Epithelial cell of proximal tubule (primary cell): ENCODE measurements around the gene BACH2. TPM values are rescaled to one million over a fixed set of nuclear protein-coding genes. Genes with fewer than 3 reads are reported as not detected.
"Not testable (repeated sequence)": the region's sequence is repeated elsewhere in the genome, so short reads cannot be mapped to it uniquely, and the experiment has no call there.

Source experiments
- DNase-seq: peaks from one replicate; pipeline ENCODE4 v3.0.0-alpha.2; 2011; ENCODE audit warnings: low read depth
- H3K4me3 ChIP-seq: 2 replicates; pipeline ENCODE4 v1.5.1; 2011; ENCODE audit warnings: low read depth, mild to moderate bottlenecking, low read length
- total RNA-seq: library from RNA; depleted of rRNA; stranded (reverse); fragments of >200 nt; gene quantifications from 2 replicates; pipeline ENCODE4 v1.2.3, GENCODE V29; 2015
- TF ChIP-seq, protein P1 (sequence below): conservative IDR thresholded peaks from 2 replicates; pipeline ENCODE4 v1.5.1; 2012; ENCODE audit warnings: low read depth, mild to moderate bottlenecking, low read length

The BACH2 gene
- total RNA-seq, 1 donor from 2014 or later = 0.69 TPM

DNA sequence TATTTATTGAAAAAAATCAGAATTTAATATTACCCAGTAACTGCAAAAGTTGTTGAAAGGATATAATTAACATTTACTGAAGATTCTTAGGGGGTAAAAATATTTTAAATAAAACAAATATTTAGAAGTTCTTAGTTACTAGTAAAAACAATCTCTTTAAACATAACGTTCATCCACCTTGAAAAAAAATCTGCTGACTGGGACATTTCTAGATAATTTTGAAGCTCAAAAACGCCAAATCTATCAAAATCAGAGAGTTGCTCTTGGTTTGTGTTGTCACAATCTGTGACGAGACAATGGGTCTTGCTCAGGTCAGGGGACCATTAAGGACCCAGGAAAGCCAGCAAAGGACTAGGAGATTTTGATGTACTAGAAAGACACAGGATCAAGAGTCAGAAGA, 177.0 kb downstream of the BACH2 start:
- DNase-seq = no peak
- TF ChIP-seq, protein P1, sequence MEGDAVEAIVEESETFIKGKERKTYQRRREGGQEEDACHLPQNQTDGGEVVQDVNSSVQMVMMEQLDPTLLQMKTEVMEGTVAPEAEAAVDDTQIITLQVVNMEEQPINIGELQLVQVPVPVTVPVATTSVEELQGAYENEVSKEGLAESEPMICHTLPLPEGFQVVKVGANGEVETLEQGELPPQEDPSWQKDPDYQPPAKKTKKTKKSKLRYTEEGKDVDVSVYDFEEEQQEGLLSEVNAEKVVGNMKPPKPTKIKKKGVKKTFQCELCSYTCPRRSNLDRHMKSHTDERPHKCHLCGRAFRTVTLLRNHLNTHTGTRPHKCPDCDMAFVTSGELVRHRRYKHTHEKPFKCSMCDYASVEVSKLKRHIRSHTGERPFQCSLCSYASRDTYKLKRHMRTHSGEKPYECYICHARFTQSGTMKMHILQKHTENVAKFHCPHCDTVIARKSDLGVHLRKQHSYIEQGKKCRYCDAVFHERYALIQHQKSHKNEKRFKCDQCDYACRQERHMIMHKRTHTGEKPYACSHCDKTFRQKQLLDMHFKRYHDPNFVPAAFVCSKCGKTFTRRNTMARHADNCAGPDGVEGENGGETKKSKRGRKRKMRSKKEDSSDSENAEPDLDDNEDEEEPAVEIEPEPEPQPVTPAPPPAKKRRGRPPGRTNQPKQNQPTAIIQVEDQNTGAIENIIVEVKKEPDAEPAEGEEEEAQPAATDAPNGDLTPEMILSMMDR = no peak
- no peak overlapping the region for H3K4me3 ChIP-seq

DNA sequence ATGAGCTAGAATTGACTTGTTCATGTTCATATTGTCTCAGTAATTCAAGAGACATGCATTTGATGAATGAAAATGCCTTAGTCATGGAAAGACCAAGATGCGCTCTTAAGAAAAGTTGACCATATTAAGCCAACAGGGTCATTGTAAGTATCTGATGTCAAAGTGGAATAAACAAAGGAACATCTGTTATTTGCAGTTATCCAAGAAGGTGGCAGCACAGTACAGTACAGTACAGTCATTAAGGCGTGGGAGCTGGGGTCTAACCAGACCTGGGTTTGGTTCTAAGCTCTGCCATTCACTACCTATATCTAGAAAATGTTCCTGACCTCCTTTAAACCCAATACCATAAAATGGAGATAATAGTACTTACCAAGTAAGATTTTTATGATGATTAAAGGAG, 178.1 kb downstream of the BACH2 start:
- DNase-seq = no peak
- TF ChIP-seq, protein P1 = no peak
- no peak overlapping the region for H3K4me3 ChIP-seq

DNA sequence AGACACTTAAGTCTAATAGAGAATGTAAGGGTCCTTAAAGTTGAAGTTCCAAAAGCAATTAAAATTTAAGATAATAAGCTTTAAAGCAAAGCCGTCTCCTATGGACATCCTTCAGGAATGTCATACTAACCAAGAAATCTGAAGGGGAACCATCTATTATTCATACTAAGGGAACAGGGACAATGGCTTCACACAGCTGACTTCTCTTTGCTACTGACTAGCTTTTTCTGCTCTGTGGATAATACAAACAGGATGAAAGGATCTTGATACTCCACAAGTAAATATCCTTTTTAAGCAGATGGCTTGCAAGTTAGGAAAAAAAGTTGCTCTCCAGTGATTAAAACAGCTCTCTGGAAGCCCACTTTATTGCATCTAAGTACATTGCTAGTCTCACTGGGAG, 178.6 kb downstream of the BACH2 start:
- TF ChIP-seq, protein P1 = no peak
- DNase-seq = no peak
- no peak overlapping the region for H3K4me3 ChIP-seq

DNA sequence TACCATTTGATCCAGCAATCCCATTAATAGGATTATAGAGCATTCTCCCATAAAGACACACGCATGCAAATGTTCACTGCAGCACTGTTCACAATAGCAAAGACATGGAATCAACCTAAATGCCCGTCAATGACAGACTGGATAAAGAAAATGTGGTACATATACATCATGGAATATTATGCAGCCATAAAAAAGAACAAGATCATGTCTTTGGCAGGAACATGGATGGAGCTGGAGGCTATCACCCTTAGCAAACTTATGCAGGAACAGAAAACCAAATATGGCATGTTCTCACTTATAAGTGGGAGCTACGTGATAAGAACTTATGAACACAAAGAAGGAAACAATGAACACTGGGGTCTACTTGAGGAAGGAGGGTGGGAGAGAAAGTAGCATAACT, 180.5 kb downstream of the BACH2 start:
- not testable (repeated sequence) for H3K4me3 ChIP-seq, DNase-seq

DNA sequence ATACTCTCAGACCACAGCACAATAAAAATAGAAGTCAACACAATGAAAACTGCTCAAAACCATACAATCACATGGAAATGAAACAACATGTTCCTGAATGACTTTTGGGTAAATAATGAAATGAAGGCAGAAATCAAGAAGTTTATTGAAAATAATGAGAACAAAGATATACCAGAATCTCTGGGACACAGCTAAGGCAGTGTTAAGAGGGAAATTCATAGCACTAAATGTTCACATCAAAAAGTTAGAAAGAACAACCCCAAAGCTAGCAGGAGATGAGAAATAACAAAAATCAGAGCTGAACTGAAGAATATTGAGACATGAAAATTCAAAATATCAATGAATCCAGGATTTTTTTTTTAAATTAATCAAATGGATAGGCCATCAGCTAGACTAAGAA, 183.3 kb downstream of the BACH2 start:
- TF ChIP-seq, protein P1 = no peak
- no peak overlapping the region for H3K4me3 ChIP-seq
- DNase-seq = no peak

DNA sequence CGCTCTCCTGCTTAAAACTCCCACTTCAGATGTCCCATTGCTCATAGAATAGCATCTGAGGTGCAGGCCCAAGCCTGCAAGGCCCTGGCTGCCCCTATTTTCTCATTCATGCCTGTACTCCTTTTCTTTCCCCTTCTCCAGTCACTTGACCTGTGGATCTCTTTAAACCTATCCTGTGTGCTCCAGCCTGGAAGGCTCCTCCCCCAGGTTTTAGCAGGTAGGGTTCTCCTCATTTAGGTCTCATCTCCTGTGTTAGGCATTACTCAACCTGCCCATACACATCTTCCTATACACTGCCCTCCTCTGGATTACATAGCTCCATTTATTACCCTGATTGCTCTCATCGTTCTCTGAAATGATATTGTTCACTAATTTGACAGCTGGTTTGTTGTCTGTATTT, 185.3 kb downstream of the BACH2 start:
- H3K4me3 ChIP-seq = no peak overlapping the region
- TF ChIP-seq, protein P1 = no peak
- no peak for DNase-seq

DNA sequence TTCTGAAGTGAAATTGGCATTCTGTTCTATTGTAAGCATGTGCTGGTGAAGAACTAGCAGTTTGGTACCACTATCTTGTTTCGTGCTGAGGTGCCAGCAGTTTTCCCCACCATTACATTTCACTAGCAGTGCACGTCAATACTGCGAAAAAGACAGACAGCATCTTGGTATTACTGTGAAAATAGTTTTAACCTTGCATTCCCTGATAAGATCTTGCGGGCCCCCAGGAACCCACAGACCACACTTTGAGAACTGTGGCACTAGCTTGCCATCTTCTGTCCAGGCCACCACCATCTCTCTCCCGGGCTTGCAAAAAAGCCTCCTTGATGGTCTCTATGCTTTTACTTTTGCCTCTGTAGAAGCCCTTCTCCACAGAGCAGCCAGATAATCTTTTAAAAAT, 185.7 kb downstream of the BACH2 start:
- TF ChIP-seq, protein P1 = no peak
- no peak for DNase-seq
- no peak overlapping the region for H3K4me3 ChIP-seq

DNA sequence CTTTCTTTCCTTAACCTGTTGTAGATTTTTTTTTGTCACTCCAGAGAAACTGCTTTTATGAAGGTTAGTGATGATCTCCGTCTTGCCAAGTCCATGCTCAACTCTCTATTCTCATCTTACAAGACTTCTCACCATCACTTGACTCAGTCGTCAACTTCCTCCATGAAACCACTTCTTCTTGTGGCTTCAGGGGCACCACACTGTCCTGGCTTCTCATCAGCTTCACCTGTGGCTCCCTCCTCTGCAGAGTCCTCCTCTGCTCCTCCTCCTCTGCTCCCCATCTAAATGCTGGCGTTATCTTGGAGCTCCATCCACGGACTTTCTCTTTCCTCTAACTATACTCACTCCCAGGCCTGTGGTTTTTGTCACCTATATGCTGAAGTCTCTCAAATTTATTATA, 187.5 kb downstream of the BACH2 start:
- H3K4me3 ChIP-seq = no peak overlapping the region
- DNase-seq = no peak
- TF ChIP-seq, protein P1 = no peak
